GOT3 (cell line): ENCODE data around the gene METRN.

Experiments used
- DNase-seq: peaks from one replicate; lab custom pipeline; 2025; ENCODE audit warnings: mixed read lengths; lab: John Stamatoyannopoulos, UW

METRN gene

GRCh38 chr16:714558-715476 lies at the start of gene METRN:
Gene METRN (plus strand): TSS chr16:715118. CDS start chr16:715290, 172 bp downstream.
- DNase-seq: peak; percentile 65

DNA sequence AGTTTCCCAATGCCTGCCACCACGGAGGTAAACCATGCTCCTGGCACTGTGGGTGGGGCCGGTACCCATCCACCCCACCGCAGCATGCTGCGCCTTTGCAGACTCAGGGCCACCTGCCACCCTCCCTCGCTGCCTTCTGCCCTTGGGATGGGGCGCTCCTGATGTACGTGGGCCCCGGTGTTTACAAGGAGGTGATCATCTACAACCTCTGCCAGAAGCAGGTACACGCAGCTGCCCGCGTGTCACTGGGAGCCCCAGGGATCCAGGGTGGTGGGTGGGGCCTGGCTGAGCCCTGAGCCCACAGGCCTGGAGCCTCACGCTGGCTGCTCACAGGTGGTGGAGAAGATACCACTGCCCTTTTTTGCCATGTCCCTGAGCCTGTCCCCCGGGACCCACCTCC lies 48.3 kb upstream of the METRN start:
- no peak for DNase-seq

DNA sequence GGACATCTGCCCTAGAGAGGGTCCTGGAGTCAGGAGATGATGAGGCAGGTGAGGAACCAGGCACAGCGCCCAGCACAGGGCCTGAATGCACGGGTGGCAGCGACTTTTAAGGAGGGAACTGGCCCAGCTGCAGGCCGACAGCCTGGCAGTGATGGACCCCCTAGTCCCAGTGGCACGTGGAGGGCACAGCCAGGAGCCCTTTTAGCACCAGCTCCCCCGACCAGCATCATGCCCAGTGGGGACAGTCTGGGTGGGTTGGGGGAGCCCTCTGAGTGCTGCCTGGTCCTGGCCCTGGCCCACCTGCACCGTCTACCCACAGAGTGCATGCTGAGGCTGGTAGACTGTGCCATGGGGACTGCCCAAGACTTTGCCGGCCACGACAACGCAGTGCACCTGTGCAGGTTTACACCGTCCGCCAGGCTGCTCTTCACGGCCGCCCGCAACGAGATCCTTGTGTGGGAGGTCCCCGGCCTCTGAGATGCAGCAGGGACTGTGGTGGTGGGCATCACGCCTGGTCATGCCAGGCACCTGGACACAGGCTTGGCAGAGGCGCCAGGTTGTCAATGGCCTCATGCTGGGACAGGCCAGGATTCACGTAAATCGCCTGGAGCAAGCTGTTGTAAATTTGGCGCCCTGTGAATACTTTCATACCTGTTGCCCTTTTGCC lies 47.7 kb upstream of the METRN start:
- no peak for DNase-seq

DNA sequence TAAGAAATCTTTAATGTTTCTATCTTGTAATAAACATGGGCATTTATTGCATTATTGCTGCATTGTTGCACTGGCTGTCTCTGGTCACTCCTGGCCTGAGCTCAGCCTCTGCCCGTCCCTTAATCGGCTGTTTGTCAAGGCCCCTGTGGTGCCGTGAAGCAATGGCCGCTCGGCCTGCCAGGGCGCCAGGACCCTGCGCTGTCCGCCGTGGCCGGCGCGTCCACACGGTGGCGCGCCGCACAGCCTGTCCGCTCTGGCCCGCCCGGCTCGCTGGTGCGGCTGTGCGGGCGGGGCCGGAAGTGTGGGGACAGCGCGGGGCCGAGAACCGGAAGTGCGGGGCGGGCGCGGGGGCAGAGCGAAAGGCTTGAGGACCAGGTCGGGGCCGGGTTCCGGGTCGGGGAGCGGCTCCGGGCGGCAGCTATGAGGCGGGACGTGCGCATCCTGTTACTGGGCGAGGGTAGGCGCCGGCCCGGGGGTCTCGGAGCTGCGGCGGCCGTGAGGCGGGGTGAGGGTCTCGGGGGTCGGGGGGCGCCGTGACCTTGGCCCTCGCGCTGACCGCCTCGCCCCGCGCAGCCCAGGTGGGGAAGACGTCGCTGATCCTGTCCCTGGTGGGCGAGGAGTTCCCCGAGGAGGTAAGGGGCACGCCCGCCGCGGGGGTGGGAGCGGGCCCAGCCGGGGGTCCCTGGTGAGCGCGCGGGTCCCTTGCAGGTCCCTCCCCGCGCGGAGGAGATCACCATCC lies 47.0 kb upstream of the METRN start, which contains the start of gene RHOT2:
RHOT2 (plus strand) TSS at position 353 of the 739 bp plus-strand sequence; CDS start at position 421, 68 bp downstream.
- DNase-seq: peak; percentile 70

DNA sequence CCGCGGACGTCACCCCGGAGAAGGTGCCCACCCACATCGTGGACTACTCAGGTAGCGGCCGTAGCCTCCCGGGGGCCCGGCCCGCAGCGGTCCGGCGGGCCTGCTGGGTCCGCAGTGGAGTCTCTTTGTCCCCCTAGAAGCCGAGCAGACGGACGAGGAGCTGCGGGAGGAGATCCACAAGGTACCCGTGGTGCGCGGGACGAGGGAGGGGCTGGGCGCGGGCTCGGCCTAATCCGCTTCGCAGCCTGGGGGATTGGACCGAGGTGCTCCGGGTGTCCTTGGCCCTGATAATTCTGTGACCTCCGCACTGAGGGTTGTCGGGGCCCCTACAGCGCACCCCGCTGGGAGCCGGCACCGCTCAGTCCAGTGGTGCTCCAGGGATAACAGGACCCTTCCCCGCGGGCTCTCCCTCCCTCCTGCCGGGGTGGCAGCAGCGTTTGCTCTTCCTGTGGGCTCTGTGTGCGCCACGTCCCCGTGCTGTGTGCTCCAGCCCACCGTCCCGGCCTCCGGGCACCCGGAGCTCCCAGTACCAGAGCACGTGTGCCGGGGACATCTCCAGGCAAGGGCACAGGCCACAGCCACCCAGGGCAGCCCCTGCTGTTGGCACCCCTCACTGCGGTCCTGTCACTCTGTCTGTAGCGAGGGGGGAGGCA lies 46.3 kb upstream of the METRN start:
- DNase-seq: no peak

GRCh38 chr16:669666-670065 lies 45.3 kb upstream of the METRN start:
- no peak for DNase-seq

GRCh38 chr16:670485-671352 lies 44.2 kb upstream of the METRN start:
- no peak for DNase-seq

DNA sequence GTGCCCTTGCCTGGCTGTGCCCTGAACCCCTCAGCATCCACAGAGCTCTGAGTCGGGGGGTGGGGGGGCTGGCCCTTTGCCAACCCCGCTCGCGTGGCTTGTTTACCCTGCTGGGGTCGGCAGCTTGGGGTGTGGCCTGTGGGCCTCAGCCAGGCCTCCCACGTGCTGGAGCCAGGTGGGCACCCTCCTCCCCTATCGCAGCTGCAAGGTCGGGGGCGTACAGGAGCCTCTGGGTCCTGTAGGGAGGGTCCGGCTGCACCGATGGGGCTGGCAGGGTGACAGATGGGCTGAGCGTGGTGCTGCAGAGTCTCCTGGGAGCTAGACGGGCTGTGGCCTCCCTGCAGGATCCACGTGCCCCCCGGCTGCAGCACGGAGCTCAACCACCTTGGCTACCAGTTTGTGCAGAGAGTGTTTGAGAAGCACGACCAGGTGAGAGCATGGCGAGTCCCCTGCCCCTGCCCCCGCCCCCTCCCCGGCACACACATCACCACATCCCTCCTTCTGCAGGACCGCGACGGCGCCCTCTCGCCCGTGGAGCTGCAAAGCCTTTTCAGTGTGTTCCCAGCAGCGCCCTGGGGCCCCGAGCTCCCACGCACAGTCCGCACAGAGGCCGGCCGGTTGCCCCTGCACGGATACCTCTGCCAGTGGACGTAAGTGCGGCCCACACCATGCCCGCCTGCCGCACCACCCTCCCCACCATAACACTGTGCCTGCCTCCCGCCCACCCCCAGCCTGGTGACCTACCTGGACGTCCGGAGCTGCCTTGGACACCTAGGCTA lies 43.4 kb upstream of the METRN start:
- no peak for DNase-seq

GRCh38 chr16:672371-672770 lies 42.5 kb upstream of the METRN start:
- DNase-seq: no peak

DNA sequence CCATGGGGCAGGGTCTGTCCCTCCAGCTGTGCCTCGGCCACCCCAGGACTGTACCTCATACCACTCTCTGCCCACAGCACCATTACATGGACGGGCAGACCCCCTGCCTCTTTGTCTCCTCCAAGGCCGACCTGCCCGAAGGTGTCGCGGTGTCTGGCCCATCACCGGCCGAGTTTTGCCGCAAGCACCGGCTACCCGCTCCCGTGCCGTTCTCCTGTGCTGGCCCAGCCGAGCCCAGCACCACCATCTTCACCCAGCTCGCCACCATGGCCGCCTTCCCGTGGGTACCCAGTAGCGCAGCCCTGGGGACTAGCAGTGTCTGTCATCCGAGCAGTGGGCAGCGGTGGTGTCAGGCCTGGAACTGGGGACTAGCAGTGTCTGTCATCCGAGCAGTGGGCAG lies 42.1 kb upstream of the METRN start:
- DNase-seq: no peak

GRCh38 chr16:673399-673991 lies 41.4 kb upstream of the METRN start:
- DNase-seq: no peak

- no peak for DNase-seq
Measured at GRCh38 chr16:674214-674881, 40.6 kb upstream of the METRN start.

DNA sequence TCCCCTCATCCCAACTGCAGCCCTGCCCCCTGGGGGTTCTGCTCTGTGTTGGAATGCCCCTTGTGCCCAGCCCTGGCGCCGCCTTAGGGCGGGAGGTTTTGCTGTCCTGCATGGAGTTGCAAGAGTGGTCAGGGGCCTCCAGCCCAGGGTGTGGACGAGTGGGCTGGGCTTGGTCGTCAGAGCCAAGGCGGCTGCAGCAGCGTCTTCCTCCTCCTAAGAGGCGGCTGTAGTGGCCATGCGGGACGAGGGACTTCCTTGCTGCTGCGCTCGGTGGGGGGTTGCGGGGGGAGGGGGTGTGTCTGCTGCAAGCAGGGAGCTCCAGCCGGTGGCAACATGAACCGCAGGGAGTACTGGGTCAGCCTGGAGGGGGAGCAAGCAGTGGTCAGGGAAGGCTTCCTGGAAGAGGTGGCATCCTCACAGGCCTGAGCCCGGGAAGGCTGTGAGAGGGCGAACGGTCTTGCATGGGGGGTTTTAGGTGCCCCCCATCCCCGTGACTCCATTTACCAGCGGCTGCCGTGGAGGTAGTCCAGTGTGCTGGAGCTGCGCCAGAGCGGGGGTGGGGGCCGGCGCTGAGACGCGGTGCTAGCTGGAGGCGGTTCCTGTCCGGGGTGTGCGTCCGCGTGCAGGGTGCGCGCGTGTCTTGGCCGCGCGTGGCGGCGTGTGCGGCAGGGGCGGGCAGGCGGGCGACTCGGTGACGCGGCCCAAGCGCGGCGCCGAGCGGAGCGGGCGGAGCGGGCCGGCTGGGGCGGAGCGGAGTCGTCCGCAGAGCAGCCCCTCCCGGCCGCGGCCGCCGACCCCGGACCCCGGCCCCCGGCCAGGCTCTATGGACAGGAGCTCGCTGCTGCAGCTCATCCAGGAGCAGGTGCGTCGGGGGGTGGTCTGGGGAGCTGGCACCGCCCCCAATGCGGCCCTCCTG lies 39.7 kb upstream of the METRN start, which contains the start of gene RHBDL1:
RHBDL1 (plus strand) TSS at position 704 of the 916 bp plus-strand sequence; CDS start at position 824, 120 bp downstream.
- DNase-seq: no peak

- DNase-seq: no peak
Measured at GRCh38 chr16:675884-676564, 38.9 kb upstream of the METRN start.

DNA sequence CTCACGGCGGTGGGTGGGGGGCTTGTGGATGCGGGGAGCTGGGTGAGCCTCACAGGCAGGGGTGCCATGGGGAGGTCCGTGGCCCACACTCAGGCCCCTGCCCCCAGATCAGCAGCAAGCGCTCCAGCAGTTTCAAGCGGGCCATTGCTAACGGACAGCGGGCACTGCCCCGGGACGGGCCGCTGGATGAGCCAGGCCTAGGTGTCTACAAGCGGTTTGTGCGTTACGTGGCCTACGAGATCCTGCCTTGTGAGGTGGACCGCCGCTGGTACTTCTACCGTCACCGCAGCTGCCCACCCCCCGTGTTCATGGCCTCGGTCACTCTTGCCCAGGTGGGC lies 38.4 kb upstream of the METRN start:
- no peak for DNase-seq

DNA sequence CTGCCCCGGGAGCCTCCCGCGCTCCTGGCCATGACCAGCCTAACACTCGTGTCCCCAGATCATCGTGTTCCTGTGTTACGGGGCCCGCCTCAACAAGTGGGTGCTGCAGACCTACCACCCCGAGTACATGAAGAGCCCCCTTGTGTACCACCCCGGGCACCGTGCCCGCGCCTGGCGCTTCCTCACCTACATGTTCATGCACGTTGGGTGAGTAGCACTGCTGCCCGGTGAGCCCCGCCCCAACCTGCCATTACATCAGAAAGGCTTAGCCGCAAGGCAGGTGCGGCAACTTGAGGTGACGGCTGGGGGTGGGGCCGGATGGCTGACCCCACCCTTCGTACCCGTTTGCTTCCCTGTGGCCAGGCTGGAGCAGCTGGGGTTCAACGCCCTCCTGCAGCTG lies 38.0 kb upstream of the METRN start:
- DNase-seq: no peak
